WI38 (cell line): ENCODE measurements around the gene NDUFB11.

Experiments
- H3K4me3 ChIP-seq: 2 replicates; pipeline ENCODE4 v1.5.1; 2011; ENCODE audit warnings: low read depth, mild to moderate bottlenecking, control low read depth, low read length
- CTCF ChIP-seq: IDR thresholded peaks from 2 replicates; pipeline ENCODE4 v1.5.1; 2012; ENCODE audit warnings: low read depth, mild to moderate bottlenecking, control low read depth, low read length

The NDUFB11 gene

GRCh38 chrX:47187106-47187677 lies 42.7 kb upstream of the NDUFB11 start:
- no peak for TF ChIP-seq CTCF
- H3K4me3 ChIP-seq, result no peak overlapping the region

- no peak for TF ChIP-seq CTCF
- H3K4me3 ChIP-seq, result no peak overlapping the region
Measured at GRCh38 chrX:47186096-47186740, 41.7 kb upstream of the NDUFB11 start.

GRCh38 chrX:47185241-47185640 lies 40.7 kb upstream of the NDUFB11 start:
- H3K4me3 ChIP-seq, result no peak overlapping the region
- TF ChIP-seq CTCF, result no peak

GRCh38 chrX:47184486-47184885 lies 40.0 kb upstream of the NDUFB11 start:
- H3K4me3 ChIP-seq, result no peak overlapping the region
- no peak for TF ChIP-seq CTCF

GRCh38 chrX:47182106-47182700 lies 37.7 kb upstream of the NDUFB11 start:
- no peak overlapping the region for H3K4me3 ChIP-seq
- no peak for TF ChIP-seq CTCF

- no peak for TF ChIP-seq CTCF
Measured at GRCh38 chrX:47181301-47181700, 36.8 kb upstream of the NDUFB11 start.

GRCh38 chrX:47180346-47180745 lies 35.8 kb upstream of the NDUFB11 start:
- TF ChIP-seq CTCF, result no peak
- H3K4me3 ChIP-seq, result no peak overlapping the region

More at GRCh38 chrX:47181301-47181700, 36.8 kb upstream of the NDUFB11 start:
- H3K4me3 ChIP-seq, result no peak overlapping the region
